Measurements from ENCODE around the gene MELTF.

- TF ChIP-seq CTCF (IDR thresholded peaks at IDR 0.05) (no peak), POLR2A (IDR thresholded peaks at IDR 0.05) (no peak)
Observed at GRCh38 chr3:197026481-197026866, 3.1 kb downstream of the MELTF start.
